ENCODE results near the gene FAM76A.

FAM76A gene

DNA sequence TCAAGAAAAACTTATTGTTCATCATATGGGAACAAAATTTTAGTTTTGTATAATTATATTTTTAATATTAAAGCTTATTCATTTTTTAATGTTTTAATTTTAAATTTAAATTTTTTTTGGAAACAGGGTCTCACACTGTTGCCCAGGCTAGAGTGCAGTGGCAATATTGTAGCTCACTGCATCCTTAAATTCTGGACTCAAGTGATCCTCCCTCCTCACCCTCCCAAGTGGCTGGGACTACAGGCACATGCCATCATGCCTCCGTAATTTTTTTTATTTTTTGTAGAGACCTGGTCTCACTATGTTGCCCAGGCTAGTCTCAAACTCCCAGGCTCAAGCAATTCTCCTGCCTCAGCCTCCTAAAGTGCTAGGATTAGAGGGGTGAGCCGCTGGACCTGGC, 20.2 kb upstream of the FAM76A start:
- Mint-ChIP-seq H3K27ac (no peak overlapping the region), H3K27me3 (peaks cover 34% of the 10 kb centered on the region), H3K4me3 (no peak overlapping the region), H3K4me1 (no peaks in the 10 kb centered on the region), H3K9me3 (peaks cover 17% of the 10 kb centered on the region), H3K36me3 (peaks cover 3% of the 10 kb centered on the region)
- CTCF ChIA-PET = no interaction called here
- DNase-seq = no peak

DNA sequence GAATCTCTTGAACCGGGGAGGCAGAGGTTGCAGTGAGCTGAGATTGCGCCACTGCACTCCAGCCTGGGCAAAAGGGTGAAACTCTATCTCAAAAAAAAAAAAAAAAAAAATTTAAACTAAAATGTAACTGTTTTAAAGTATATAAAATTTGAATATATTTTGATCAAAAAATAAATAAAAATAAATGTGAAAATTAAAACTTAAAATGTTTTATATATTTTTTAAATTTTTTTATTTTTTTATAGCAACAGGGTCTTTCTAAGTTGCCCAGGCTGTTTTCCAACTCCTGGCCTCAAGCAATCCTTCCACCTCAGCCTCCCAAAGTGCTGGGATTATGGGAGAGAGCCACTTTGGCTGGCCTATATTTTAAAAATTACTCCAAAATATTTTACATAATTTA, 15.2 kb upstream of the FAM76A start:
- no peaks in the 10 kb centered on the region for H3K9me3 Mint-ChIP-seq

DNA sequence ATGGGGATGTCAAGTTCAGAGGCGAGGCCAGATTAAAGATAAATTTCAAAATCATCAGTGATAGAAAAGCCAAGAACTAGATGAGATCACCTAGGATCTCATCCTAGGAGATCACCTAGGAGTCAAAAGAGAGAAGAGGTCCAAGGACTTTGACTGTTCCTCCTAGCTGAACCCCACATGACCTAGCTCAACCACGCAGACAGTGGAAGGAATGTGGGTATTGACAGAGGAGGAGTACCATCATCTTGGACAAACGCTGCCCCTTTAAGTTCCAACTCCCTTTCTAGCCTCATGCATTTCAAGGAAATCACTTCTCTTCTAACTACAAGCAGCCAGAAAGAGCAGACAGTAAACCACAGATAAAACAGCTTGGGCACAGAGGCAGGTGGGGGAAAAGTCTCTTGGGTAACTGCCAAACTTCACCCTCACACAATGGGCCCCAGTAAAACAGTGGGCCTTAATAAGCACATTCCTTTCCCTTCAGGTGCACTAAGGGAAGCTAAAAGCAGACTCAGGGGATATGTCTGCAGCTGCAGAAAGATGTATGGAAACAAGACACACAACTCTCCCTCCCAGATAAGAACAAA, 12.5 kb upstream of the FAM76A start:
- H3K9me3 Mint-ChIP-seq = peaks cover 10% of the 10 kb centered on the region
- H3K4me1 Mint-ChIP-seq = no peaks in the 10 kb centered on the region
- CTCF ChIA-PET = no interaction called here
- no peak for DNase-seq
- peaks cover 23% of the 10 kb centered on the region for H3K27me3 Mint-ChIP-seq
- H3K36me3 Mint-ChIP-seq = peaks cover 2% of the 10 kb centered on the region
- no peak overlapping the region for H3K4me3 Mint-ChIP-seq
- H3K27ac Mint-ChIP-seq = no peak overlapping the region

More for the DNA sequence above, 15.2 kb upstream of the FAM76A start:
- no peak overlapping the region for H3K27ac Mint-ChIP-seq
- H3K36me3 Mint-ChIP-seq = no peaks in the 10 kb centered on the region
- DNase-seq = no peak
- peaks cover 22% of the 10 kb centered on the region for H3K27me3 Mint-ChIP-seq
- CTCF ChIA-PET = interaction anchor here (1.8 kb wide), 1 partner anchor 10 kb away, joined by 6 read pairs; no protein-coding TSS in a partner anchor
- no peak overlapping the region for H3K4me3 Mint-ChIP-seq
- H3K4me1 Mint-ChIP-seq = no peaks in the 10 kb centered on the region

GRCh38 chr1:27713869-27714513, 11.8 kb upstream of the FAM76A start:
- Mint-ChIP-seq H3K27me3 (peaks cover 25% of the 10 kb centered on the region), H3K9me3 (peaks cover 10% of the 10 kb centered on the region), H3K4me3 (no peak overlapping the region), H3K36me3 (peaks cover 2% of the 10 kb centered on the region), H3K27ac (no peak overlapping the region), H3K4me1 (no peaks in the 10 kb centered on the region)
- CTCF ChIA-PET = no interaction called here
- no peak for DNase-seq

- CTCF ChIA-PET = interaction anchor here (0.7 kb wide), 1 partner anchor 100 kb away, joined by 4 read pairs; no protein-coding TSS in a partner anchor
- peaks cover 2% of the 10 kb centered on the region for H3K36me3 Mint-ChIP-seq
- no peaks in the 10 kb centered on the region for H3K4me1 Mint-ChIP-seq
- peaks cover 47% of the 10 kb centered on the region for H3K27me3 Mint-ChIP-seq
- H3K9me3 Mint-ChIP-seq = peaks cover 10% of the 10 kb centered on the region
- DNase-seq = no peak
- H3K27ac Mint-ChIP-seq = no peak overlapping the region
- no peak overlapping the region for H3K4me3 Mint-ChIP-seq
These were observed 9.4 kb upstream of the FAM76A start for GRCh38 chr1:27716262-27716895.

GRCh38 chr1:27719286-27720251, 6.2 kb upstream of the FAM76A start:
- peaks cover 2% of the 10 kb centered on the region for H3K36me3 Mint-ChIP-seq
- H3K4me1 Mint-ChIP-seq = peaks cover 2% of the 10 kb centered on the region
- H3K27me3 Mint-ChIP-seq = peaks cover 47% of the 10 kb centered on the region
- H3K4me3 Mint-ChIP-seq = no peak overlapping the region
- H3K9me3 Mint-ChIP-seq = peaks cover 10% of the 10 kb centered on the region
- H3K27ac Mint-ChIP-seq = no peak overlapping the region
- no peak for DNase-seq
- CTCF ChIA-PET = interaction anchor here (1.1 to 2.2 kb wide), 5 partner anchors 8 to 57 kb away, joined by 3 to 11 read pairs (median 5); partner anchors contain the start of gene IFI6

- peak; percentile 22 for DNase-seq
- H3K36me3 Mint-ChIP-seq = peaks cover 14% of the 10 kb centered on the region
- H3K9me3 Mint-ChIP-seq = no peaks in the 10 kb centered on the region
- peaks cover 17% of the 10 kb centered on the region for H3K27me3 Mint-ChIP-seq
- H3K27ac Mint-ChIP-seq = peak overlapping the region; percentile 87
- CTCF ChIA-PET = interaction anchor here (0.7 to 1.8 kb wide), 9 partner anchors 10 to 154 kb away, joined by 3 to 12 read pairs (median 5); partner anchors contain the start of genes IFI6 and STX12
- H3K4me3 Mint-ChIP-seq = peak overlapping the region; percentile 83
- H3K4me1 Mint-ChIP-seq = peaks cover 26% of the 10 kb centered on the region
These were observed 794 bp upstream of the FAM76A start for GRCh38 chr1:27724961-27725373.

DNA sequence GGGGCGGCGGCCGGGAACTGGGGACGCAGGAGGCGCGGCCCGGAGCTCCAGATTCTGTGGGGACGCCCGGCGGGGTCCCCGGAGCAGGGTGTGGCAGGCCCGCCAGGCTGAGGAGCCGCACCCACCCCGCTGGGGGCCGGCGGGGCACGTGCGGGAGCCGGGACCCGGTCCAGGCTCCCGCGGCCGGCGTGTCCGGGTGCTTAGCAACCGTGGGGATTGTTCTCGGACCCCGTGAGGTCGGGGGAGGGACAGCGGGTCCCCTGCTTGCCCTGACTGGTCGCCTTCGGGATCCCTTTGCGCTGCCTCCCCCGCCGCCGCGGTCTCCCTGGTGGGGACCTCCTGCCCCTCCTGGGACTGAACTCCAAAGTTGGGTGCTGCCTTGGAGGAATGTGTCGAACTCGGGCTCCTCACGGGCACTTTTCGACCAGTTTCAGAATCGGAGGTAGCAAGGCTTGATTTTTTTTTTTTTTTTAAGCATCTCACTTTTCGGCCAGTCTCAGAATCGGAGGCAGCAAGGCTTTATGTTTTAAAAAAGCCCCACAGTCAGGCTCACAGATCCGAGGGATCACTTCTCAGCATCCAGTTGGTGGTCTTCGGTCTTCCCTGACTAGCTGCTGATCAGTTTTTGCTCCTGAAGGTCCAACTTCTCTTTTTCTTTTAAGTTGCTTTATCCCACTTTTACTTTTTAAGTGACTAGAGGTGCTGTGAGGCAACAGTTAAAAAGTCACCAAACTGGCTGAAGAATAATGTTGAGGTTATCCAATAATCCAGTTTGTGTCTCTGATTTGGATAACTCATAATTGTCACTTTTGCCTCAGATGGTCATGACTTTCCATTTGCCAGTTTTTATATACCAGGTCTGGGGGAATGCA, 648 bp downstream of the FAM76A start:
- Mint-ChIP-seq H3K4me1 (peaks cover 26% of the 10 kb centered on the region), H3K9me3 (no peaks in the 10 kb centered on the region), H3K27me3 (peaks cover 4% of the 10 kb centered on the region), H3K36me3 (peaks cover 20% of the 10 kb centered on the region), H3K4me3 (peak overlapping the region; percentile 83), H3K27ac (peak overlapping the region; percentile 82)
- CTCF ChIA-PET = interaction anchor here (1.1 to 1.8 kb wide), 7 partner anchors 9 to 118 kb away, joined by 3 to 12 read pairs (median 5); partner anchors contain the start of gene STX12
- peak; percentile 65 for DNase-seq

GRCh38 chr1:27727126-27727525, 1.4 kb downstream of the FAM76A start:
- no peak for DNase-seq
- Mint-ChIP-seq H3K27me3 (peaks cover 4% of the 10 kb centered on the region), H3K36me3 (peaks cover 20% of the 10 kb centered on the region), H3K27ac (no peak overlapping the region), H3K9me3 (no peaks in the 10 kb centered on the region), H3K4me1 (peaks cover 26% of the 10 kb centered on the region), H3K4me3 (peak overlapping the region; percentile 79)
- CTCF ChIA-PET = interaction anchor here (1.1 kb wide), 1 partner anchor 10 kb away, joined by 3 read pairs; no protein-coding TSS in a partner anchor

GRCh38 chr1:27736252-27736651, 10.5 kb downstream of the FAM76A start:
- no peak overlapping the region for H3K4me3 Mint-ChIP-seq
- peaks cover 38% of the 10 kb centered on the region for H3K36me3 Mint-ChIP-seq

DNA sequence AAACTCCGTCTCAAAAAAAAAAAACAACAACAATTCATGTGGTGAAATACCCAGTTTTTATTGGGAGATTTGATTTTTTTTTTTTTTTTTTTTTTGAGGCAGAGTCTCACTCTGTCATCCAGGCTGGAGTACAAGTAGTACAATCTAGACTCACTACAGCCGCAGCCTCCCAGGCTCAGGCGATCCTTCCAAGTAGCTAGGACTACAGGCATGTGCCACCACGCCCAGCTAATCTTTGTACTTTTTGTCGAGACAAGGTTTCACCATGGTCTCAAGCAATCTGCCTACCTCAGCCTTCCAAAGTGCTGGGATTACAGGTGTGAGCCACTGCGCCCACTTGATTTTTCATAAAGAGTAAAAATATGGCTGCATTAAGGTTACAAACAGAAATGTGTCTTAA, 15.4 kb downstream of the FAM76A start:
- peaks cover 32% of the 10 kb centered on the region for H3K36me3 Mint-ChIP-seq
- H3K4me1 Mint-ChIP-seq = no peaks in the 10 kb centered on the region
- no peak overlapping the region for H3K4me3 Mint-ChIP-seq
- CTCF ChIA-PET = interaction anchor here (1.0 kb wide), 1 partner anchor 15 kb away, joined by 3 read pairs; the partner anchor contains the start of gene FAM76A
- no peaks in the 10 kb centered on the region for H3K27me3 Mint-ChIP-seq
- no peak for DNase-seq
- H3K9me3 Mint-ChIP-seq = no peaks in the 10 kb centered on the region
- no peak overlapping the region for H3K27ac Mint-ChIP-seq

More at GRCh38 chr1:27736252-27736651, 10.5 kb downstream of the FAM76A start:
- CTCF ChIA-PET = interaction anchor here (1.8 kb wide), 1 partner anchor 11 kb away, joined by 4 read pairs; the partner anchor contains the start of gene FAM76A
- Mint-ChIP-seq H3K9me3 (no peaks in the 10 kb centered on the region), H3K27ac (no peak overlapping the region), H3K27me3 (no peaks in the 10 kb centered on the region), H3K4me1 (no peaks in the 10 kb centered on the region)
- no peak for DNase-seq

DNA sequence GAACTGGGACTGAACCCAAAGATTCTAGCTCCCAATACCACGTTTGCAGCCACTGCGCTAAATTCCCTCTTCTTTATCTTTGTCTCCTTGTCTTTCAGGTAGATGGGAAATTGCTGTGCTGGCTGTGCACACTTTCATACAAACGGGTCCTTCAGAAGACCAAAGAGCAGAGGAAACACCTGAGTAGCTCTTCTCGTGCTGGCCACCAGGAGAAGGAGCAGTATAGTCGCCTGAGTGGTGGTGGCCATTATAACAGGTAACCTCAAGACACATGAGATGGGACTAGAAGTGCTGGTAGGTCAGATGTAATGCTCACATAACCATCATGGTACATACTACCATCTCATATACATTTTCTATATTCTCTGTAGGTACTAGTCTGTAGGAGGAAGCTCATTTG, 18.8 kb downstream of the FAM76A start:
- Mint-ChIP-seq H3K4me3 (no peak overlapping the region), H3K27me3 (no peaks in the 10 kb centered on the region), H3K36me3 (peaks cover 25% of the 10 kb centered on the region), H3K9me3 (no peaks in the 10 kb centered on the region), H3K4me1 (no peaks in the 10 kb centered on the region), H3K27ac (no peak overlapping the region)
- no peak for DNase-seq
- CTCF ChIA-PET = interaction anchor here (0.6 kb wide), 1 partner anchor 20 kb away, joined by 3 read pairs; no protein-coding TSS in a partner anchor

DNA sequence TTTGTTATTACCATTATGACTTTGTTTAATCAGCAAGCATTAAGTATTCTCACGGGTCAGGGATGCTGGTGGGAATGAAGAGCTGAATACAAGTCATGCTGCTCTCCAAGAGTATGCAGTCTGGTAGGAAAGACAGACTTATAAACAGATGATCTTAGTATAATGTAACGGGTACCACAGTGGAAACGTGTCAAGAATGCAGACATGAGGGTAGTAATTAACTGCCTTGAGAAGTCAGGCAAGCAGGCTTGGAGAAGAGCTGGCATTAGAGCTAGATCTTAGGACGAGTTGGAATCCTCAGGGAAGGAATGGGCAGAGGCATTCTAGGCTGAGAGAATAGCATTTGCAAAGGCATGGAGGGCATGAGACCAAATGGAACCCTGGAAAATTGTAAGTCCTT, 19.7 kb downstream of the FAM76A start:
- no peaks in the 10 kb centered on the region for H3K9me3 Mint-ChIP-seq
- H3K27ac Mint-ChIP-seq = no peak overlapping the region
- H3K36me3 Mint-ChIP-seq = peaks cover 26% of the 10 kb centered on the region
- H3K4me3 Mint-ChIP-seq = no peak overlapping the region
- DNase-seq = no peak
- CTCF ChIA-PET = no interaction called here
- no peaks in the 10 kb centered on the region for H3K27me3 Mint-ChIP-seq
- H3K4me1 Mint-ChIP-seq = peaks cover 2% of the 10 kb centered on the region

Measured in activated naive CD4-positive, alpha-beta T cell treated with anti-CD3 and anti-CD28 coated beads, Interleukin-2, amount 10 ng/mL, durations not matched to agents 7 days and 5 days (primary cell).